Stimulated activated CD4-positive, alpha-beta T cell treated with anti-CD3 and anti-CD28 coated beads, Interleukin-4, amount 100 ng/mL, for 48 hours (primary cell): ENCODE results near the gene SLC9C1.
A peak's percentile ranks its signal among the peaks of the same experiment; 100 is the strongest.

Source experiments
- DNase-seq, 2 donors: peaks; one replicate each; pipeline ENCODE4 v3.0.0-alpha.2; 2020; ENCODE audit warnings: low read depth in 2 of 2

The SLC9C1 gene

DNA sequence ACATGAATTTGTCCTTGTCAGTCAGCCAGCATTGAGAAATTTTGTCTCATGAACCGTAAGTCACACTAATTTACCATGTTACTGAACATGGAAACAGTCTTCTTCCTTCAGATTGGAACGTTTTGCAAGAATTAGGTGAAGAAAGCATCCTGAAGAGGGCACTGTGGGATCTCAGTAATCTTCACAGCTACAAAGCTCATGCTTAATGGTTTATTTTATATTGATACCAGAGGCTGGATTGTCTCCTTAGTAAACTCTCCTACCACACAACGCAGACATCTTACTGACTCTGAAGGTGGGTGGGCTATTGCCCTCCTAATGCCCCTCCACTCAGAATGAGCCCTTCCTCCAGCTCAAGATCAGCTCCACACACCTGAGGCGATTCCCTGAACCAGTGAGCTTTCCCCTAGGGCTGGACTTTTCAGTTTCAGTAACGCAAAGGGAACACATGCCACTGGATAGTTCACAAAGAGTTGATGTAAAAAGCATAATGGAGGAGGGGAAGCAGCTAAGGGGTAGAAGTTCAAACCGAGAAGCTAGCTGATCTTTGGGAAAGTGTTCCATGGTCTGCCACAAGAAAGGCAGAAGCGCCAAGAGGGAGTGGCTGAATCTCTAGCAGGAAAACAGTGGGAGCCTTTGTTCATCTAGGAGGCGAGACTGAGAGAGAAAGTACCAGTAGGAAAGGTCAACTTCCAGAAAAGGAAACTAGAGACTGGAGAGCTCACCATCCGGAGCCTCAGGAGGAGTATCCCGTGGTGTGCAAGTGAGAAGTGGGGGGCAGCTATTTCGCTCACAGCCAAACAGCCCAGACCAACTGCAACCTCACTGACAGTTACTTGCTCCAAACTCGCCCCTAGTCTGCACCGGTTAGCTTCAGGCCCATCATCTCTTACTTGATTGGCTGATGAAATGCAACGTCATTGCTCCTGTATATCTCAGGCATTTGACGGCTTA is at the start of gene SLC9C1:
SLC9C1 (minus strand) TSS at position 849 of the 954 bp plus-strand sequence. CDS start 7,425 bp downstream, outside the sequence.
- DNase-seq = peak in 1 of 2 donors; percentile 18

DNA sequence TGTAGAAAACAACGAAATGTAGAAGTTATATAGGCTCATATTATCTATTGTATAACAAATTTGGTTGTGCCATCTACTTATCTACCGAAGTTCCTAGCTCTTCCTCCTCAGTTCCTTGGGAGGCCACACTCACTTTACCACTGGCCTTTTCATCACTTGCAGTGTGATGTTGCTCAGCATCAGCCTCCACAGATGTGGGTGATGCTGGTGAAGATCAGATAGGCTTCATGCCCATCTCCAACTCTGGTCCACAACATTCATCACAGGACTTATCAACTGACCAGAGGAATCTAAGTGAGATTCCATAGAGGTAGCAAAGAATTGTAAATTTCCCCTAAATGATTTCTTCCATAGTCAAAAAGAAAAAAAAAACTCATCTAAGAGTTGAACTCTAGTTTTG is 47.4 kb upstream of the SLC9C1 start:
- DNase-seq = no peak

- DNase-seq = no peak
Measured at GRCh38 chr3:112339609-112340008, 45.6 kb upstream of the SLC9C1 start.

GRCh38 chr3:112339134-112339533 is 45.1 kb upstream of the SLC9C1 start:
- DNase-seq = no peak

GRCh38 chr3:112338727-112339056 is 44.7 kb upstream of the SLC9C1 start:
- DNase-seq = no peak

DNA sequence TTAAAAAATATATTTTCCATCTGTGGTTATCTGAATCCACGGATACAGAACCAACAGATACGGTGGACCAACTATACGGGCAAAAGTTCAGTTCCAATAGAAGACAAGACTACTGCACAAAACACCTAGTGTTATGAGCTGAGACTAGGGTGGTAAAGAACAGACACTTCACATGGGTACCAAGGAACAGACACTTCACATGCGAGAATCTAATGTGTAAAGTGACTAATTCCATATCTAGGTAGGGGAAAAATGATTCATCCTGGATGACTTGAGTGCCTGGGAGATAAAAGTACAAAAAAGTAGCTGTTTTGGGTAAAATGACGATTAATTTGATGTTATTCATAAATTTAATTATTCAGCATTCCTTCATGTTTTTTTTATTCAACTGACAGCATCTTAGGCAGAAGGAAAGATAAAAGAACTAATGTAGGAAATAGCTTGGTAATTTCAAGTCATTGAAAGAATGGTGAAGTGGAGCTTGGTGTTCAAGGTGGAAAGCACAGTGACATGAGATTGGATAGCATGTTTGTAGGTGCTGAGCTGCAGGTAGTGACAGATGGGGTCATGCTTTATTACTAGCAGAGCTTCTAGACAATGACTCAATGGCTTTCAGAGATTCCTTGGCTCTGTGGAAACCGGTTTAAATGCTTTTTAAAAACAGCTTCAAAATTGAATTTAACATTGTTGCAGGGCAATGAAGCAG is 44.2 kb upstream of the SLC9C1 start:
- no peak for DNase-seq

DNA sequence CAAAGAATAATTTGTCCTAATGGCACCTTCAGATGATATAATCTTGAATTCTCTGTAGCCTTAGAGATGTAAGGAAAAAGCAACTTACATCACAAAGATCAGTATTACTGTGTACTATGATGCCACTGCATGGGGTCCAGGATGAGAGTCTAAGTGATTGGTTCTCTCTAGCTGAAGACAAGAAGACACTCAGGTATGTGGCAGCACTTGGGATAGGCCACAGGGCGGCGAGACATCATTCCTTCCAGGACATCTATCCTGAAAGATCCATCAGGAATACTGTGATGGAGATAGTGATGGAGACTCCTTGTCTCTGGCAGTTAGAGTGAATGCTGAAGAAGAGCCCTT is 41.4 kb upstream of the SLC9C1 start:
- DNase-seq = no peak

- DNase-seq = no peak
Measured at GRCh38 chr3:112334691-112335433, 40.8 kb upstream of the SLC9C1 start.

GRCh38 chr3:112333381-112334317 is 39.6 kb upstream of the SLC9C1 start:
- DNase-seq = peak in 1 of 2 donors; percentile 19

- peak; percentile 46 to 57 for DNase-seq
Measured at GRCh38 chr3:112333002-112333380, 39.0 kb upstream of the SLC9C1 start, which contains the start of gene CD200. CD200 (plus strand) TSS chr3:112333156; CDS start chr3:112333213, 57 bp downstream.

- no peak for DNase-seq
Measured at GRCh38 chr3:112331851-112332250, 37.8 kb upstream of the SLC9C1 start.

DNA sequence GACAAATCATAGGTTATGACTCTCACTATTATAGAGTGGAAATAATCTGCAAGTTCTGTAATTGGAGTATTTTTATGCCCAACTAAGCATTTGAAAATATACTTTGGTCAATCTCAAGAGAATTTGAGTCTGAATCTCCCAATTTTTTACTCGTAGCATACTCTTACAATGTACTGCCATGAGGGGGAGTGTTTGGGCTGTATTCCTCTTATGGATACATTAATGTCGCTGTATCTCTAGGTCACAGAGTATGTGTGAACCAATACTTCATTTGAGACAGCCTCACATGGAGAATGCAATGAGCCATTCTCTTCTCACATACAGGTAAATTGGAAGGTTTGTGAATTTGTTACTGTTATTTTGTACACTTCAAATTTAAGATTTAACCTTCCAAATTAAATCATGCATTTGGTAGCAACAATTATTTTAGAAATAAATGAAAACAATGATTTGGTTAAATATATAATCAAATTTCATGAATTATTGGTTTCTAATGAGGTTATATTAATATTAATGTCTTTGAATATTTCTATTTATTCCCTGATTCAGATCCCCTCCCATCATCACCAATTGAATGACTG is 33.4 kb upstream of the SLC9C1 start:
- no peak for DNase-seq

DNA sequence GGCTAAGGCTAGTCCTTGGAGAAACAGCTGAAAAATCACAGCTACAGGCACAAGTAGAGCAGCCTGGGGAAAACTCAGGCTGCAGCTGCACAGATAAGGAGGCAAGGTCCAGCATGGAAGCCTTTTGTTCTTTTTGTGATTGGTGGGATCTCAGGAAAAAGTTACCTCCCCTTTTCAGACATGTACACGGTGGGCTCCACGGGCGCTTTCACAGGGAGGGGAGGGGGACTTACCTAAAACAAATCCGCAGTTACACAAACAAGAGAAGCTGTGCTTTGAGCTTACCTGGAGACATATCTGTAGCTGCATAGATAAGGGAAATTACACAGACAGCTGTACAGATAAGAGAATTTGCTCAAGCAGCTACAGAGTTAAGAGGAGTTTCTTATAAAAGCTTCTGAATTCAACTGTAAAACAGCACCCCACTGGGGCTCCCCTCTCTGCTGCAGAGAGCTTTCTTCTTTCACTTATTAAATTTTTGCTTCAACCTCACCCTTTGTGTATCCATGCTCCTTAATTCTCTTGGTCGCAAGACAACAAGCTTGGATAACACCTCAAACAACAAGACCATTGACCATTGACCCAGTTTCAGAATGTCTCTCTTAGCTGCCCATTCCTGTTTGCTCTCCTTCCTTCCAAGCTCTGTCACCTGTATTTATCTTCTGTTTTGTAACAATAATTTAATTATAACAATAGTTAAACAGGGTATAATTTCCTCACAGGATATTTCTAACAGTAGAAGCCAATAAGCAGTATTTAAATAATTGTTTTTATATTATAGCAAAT is 28.0 kb upstream of the SLC9C1 start:
- DNase-seq = no peak

- no peak for DNase-seq
Measured at GRCh38 chr3:112320691-112321090, 26.7 kb upstream of the SLC9C1 start.

- no peak for DNase-seq
Measured at GRCh38 chr3:112319516-112320276, 25.7 kb upstream of the SLC9C1 start.

GRCh38 chr3:112315791-112316190 is 21.8 kb upstream of the SLC9C1 start:
- DNase-seq = no peak

DNA sequence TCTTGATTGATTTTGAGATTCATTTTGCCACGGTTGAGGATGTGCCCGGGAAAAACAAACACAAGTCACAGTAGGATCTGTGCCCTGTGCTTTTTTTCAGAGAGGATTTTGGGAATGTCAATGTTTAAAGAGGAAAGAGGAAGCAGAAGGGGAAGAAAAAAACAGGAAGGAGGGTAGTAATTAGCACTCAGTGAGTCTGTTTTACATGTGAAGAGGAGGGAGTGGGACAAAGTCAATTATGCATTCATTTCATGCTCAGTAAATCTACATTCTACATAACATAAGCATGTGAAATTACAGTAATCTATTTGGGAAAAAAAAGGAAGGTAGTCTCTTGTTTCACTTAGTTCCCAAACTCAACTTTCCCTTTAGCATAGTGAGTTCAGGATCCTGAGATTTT is 20.6 kb upstream of the SLC9C1 start:
- no peak for DNase-seq

- no peak for DNase-seq
Measured at GRCh38 chr3:112308151-112308911, 14.3 kb upstream of the SLC9C1 start.
